Left colon (tissue), 2 donors: ENCODE results near the gene ZSCAN20. TPM values are rescaled to one million over a fixed set of nuclear protein-coding genes. Genes with fewer than 3 reads are reported as not detected.

ENCODE experiments used
- ATAC-seq: fragments of 200-7000 bp; cut with Tn5 transposase; one replicate; pipeline ENCODE4 v1.9.1; 2020; ENCODE audit warnings: mild to moderate bottlenecking, moderate library complexity
- DNase-seq, 2 donors: peaks; one replicate each; pipeline ENCODE4 v3.0.0-alpha.2; 2020
- intact Hi-C, 2 donors: fragments of 100-400 bp; cut with DNase I in 1 of 2; cut with micrococcal nuclease in 1 of 2; formaldehyde crosslinking; loops; one replicate each; pipeline versions ENCODE4 v1.11.2 to v1.14.0; 2022; cut with DNase I, micrococcal nuclease
- long read RNA-seq: library from polyadenylated mRNA; unstranded; transcript quantifications from one replicate; pipeline ENCODE4 v2.0.0, GENCODE V29; 2021
- total RNA-seq, 2 donors: library from RNA; stranded (reverse); fragmentation: NEBNext Ultra II Directional; extraction: Animal tissue kit (Norgen Biotek cat#: 25700); gene quantifications; one replicate each; pipeline ENCODE4 v1.2.1, GENCODE V29; 2021
- donor health status: DM: no; HTN: no; CAD: no.
- donor health status: DM: yes; HTN: yes; CAD: no.

The ZSCAN20 gene
- total RNA-seq, result 1 to 10 TPM; 5.0 to 5.3 TPM
- long read RNA-seq, partial matches to known transcripts, result 0 of 1 reads
- long read RNA-seq, other reads (novel, unspliced or antisense), result 1 of 1 reads

DNA sequence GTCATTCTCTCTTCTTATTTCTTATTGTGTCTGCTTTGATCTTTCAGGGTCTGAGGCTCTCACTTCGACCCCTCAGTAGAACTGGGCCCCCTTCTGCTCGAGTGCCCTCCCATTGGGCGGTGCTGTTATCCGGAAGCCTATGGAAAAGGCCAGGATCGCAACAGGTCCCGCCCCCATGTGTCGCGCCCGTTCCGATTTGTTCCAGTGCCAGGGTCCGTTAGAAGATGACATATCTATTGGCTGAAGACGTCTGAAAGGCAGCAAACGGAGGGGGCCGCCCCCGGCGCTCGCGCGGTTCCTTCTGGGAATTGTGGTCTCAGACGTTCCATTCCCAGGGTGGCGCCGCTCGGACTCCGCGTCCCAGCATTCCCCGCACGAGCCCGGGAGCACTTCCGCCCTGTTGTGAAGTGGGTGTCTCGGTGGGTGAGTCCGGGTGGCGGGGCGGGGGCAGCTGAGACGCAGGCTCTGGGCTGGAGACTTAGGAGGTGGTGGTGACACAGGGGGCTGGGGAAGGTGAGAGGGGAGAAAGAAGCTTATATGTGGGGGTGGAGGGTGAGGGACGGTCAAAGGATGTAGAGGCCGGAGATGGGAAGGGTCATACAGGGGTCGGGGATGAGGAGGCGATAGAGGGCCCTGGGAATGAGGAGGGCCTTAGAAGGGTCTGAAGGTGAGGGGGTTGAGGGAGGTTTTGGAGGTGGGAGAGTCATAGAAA lies at the start of gene ZSCAN20:
Gene ZSCAN20, plus strand, starts transcription at position 377 of the 712 bp plus-strand sequence. CDS start 6,644 bp downstream, outside the sequence.
- intact Hi-C loops, result no loop called here
- ATAC-seq (peak; percentile 98), DNase-seq (peak; percentile 97)

- ATAC-seq (no peak), DNase-seq (no peak)
- intact Hi-C loops, result no loop called here
These were observed 48.2 kb upstream of the ZSCAN20 start for GRCh38 chr1:33424205-33424604.

GRCh38 chr1:33424610-33425009 lies 47.8 kb upstream of the ZSCAN20 start:
- ATAC-seq (no peak), DNase-seq (no peak)
- intact Hi-C loops, result no loop called here

GRCh38 chr1:33425900-33426299 lies 46.5 kb upstream of the ZSCAN20 start:
- ATAC-seq, result no peak
- intact Hi-C loops, result no loop called here
- no peak for DNase-seq

- DNase-seq, result no peak
- intact Hi-C loops, result no loop called here
- ATAC-seq, result no peak
These were observed 45.5 kb upstream of the ZSCAN20 start for GRCh38 chr1:33426916-33427315.

DNA sequence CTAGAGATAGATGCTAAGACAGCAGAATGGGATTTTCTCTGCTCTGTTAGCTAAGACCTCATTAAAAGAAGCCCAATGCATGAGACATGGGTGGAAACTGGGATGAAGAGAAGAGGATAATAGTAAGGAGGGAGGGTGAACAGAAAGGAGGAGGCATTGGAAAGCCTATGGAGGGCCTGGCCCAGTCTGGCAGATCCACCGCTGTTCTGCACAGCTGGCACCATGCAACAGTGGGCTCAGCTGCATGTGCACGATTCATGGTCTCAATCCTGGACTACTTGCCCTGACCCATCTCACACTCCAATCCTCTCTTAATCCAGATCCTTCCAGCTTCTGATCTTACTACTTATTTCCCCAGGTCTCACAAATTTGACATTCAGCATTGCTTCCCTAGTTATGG lies 43.8 kb upstream of the ZSCAN20 start:
- ATAC-seq (no peak), DNase-seq (no peak)
- intact Hi-C loops, result no loop called here

DNA sequence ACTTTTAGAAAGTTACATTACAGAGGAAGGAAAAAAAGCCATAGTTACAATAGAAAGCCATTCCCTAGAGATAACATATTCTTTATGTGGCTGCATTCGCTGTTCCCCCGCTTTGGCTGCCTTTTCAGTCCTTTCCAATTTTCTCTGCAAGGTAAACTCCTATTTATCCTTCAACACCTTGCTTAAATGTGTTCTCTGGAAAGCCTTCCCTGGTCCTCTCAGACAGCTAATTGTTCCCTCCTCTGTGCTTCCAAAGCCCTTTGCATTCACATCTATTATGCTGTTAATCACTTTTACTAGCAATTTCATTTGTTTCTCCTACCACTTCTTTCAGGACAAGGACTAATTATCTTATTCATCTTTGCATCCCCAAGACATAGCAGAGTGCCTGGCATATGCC lies 43.1 kb upstream of the ZSCAN20 start:
- DNase-seq (no peak), ATAC-seq (no peak)
- intact Hi-C loops, result no loop called here

DNA sequence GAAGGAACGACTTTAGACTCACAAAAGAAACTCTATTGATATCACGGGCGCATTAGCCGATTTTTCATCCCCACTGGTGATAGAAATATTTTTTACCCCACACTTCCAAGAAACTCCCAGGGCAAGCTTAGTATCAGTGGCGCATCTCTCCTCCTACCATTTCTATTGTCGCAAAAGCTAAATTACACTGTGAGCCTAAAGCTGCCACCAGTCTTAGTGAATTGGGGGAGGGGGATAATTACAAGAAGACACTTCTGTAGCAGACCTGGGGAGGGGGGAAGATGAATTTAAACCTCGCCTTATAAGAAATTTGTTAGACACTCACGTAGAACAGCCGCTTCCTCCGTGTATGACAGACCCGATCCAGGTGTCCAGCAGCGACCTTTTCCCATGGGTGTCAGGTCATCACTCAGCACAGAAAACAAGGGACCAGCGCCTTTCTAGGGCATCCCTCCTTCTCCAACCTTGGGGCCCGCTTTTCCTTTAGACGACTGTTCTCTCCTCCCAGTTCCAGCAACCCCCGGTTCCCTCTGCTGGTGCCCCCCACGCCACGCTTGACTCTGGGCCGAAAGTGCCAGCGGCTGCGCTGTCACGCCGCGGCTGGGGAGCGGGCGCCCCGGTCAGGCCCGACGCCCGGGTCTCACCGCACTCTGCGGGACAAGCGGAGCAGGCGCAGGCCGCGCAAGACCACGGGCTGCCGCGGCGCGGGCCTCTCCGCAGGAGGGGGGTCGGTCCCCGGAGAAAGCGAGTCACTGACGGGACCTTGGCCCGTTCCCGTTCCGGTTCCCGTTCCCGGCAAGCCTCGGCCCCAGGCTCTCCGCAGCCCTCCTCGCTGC lies 42.4 kb upstream of the ZSCAN20 start:
- intact Hi-C loops, result no loop called here
- DNase-seq (no peak), ATAC-seq (peak; percentile 6)

DNA sequence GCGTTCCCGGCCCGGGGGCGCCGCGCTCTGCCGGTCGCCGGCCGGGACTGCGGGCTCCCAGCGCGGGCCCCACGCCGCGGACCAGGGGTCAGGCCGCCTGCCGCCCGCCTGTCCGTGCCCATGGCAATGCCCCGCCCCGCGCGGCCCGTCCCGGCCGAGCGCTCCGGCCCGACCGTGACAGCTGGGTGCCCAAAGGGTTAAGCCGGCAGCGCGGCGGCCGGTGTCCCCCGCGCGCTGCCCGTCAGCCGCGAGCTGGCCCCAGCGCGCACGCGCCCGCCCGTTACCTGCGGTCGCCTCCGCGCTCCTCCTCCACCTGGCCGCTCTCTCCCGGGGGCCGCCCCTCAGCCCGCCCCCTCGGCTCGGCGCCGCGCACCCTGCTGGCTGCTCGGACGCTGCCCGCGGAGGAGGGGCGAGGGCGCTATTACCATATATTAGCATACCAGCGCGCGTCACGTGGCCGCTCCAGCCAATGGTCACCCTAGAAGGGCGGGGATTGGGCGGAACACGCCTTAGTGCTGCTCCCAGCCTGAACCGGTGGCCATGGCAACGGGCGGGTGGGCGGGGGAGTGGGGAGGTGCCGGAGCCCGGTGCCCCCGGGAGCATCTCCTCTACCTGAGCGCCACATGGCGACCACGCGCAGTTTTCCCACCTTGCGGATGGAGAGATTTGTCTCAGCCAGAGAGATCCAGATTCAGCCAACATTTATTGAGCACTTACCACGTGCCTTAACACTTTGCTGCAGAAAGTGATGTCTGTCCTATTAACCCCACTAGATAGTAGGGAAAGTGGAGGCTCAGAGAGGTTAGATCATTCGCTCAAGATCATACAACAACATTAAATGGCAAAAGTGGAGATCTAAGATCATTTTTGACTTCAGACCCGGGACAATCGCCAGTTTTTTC lies 41.5 kb upstream of the ZSCAN20 start, which contains the start of gene PHC2:
Gene PHC2, minus strand, starts transcription at position 404 of the 902 bp plus-strand sequence. CDS start 55,556 bp downstream, outside the sequence.
- peak; percentile 99 for ATAC-seq
- DNase-seq, result peak; percentile 97
- intact Hi-C loops, result no loop called here

DNA sequence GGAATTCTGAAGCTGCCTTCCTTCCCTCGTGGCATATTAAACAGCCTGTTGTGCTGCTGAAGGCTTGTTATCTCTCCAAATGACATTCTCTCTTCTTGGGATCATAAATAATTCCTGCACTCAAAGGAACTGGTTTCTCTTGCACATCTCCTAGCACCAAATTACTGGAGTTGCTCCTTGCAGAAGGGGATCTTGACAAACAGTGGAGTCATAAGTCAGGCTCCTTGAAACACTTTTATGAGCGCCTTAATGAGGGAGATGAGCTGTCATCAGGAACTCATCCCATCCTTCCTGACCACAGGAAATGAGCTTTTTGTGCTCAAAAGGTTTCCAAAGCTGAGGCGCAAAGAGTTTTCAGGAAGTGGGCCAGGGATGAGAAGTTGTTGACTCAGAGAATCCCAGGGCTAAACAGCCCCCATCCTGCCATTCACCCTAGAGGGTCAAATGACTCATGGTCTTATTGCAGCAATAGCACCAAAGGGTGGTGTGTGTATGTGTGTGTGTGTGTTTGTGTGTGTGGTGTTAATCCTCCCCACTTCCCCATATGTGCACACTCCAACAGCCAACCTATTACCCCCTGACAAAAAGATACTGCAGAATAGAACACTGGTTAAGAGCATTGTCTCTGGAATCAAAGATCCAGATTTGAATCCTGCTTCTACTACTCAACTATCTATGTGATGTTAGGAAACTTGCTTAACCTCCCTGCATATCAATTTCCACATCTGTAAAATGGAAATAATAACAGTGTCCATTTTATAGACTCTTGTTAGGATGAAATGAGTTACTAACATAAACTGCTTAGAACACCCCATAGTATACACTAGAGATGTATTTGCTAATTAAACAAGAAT lies 38.7 kb upstream of the ZSCAN20 start:
- intact Hi-C loops, result no loop called here
- DNase-seq (peak in 1 of 2 donors; percentile 58), ATAC-seq (no peak)

- intact Hi-C loops, result no loop called here
- DNase-seq, result no peak
- no peak for ATAC-seq
These were observed 38.1 kb upstream of the ZSCAN20 start for GRCh38 chr1:33434363-33434750.

- intact Hi-C loops, result no loop called here
- ATAC-seq, result no peak
- no peak for DNase-seq
These were observed 37.2 kb upstream of the ZSCAN20 start for GRCh38 chr1:33435096-33435820.

- intact Hi-C loops, result no loop called here
- DNase-seq (no peak), ATAC-seq (no peak)
These were observed 35.7 kb upstream of the ZSCAN20 start for GRCh38 chr1:33436557-33437285.

- DNase-seq (no peak), ATAC-seq (no peak)
- intact Hi-C loops, result no loop called here
These were observed 33.9 kb upstream of the ZSCAN20 start for GRCh38 chr1:33438364-33439160.

DNA sequence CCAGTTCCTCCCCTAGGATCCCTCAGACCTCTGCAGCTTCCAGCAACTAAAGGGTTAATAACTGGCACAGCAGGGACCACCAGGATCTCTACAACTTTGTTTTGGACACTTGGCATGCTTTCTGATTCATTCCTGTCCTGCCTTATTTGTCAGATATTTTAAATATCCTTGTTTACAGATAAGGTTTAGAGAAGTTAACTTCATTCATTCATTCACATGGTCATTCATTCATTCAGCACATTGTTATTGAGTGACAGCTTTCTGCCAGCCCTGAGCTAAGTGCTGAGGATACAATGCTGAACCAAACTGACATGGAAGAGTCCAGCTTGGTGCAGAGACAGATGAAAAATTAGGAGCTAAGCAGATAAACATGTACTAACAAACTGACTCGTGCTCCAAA lies 32.8 kb upstream of the ZSCAN20 start:
- intact Hi-C loops, result no loop called here
- ATAC-seq (no peak), DNase-seq (no peak)

DNA sequence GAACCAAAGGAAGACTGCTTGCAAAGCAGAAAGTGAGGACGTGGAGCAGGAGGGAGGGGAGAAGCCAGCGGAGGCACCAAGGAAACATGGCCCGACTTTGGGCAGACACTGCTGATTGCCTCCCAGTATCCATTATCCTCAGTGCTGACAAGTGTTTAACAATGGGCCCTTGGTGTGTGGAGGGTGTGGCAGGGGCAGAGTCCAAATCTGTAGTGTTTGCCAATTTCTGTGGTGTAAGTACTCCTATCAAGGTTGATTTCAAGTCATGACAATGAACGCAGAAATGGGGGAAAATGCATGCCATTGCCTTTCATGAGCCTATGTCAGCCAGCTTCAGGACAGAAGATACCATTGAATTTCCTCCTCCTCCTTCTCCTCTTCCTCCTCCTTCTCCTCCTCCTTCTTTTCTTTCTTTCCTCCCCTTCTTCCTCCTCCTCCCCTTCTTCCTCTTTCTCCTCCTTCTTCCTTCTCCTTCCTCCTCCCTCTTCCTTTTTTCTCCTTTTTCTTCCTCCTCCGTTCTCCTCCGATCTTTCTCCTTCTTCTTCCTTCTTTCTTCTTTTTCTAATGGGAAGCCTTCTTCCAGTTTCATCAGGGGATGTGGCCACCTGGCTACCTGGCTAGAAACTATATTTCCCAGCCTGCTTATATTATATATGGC lies 31.2 kb upstream of the ZSCAN20 start:
- intact Hi-C loops, result no loop called here
- ATAC-seq (peak; percentile 42), DNase-seq (no peak)
